IMR-90 (cell line): ENCODE results near the gene OXER1. TPM values are rescaled to one million over a fixed set of nuclear protein-coding genes. Genes with fewer than 3 reads are reported as not detected.

Experiments used
- ATAC-seq: fragments of 200-7000 bp; cut with Tn5 transposase; 2 replicates; pipeline ENCODE4 v1.9.1; 2020; ENCODE audit warnings: low read depth, mild to moderate bottlenecking, moderate library complexity
- BruUV-seq: library from RNA; stranded (reverse); fragments of 400-500 nt; replicated peaks from 2 replicates; lab custom pipeline; 2021; lab: Mats Ljungman, UMichigan
- CTCF ChIA-PET: fragments of 300-600 bp; formaldehyde crosslinking; extraction: SDS; loops from one replicate; lab custom pipeline; 2021; ENCODE audit warnings: antibody characterized with exemption; lab: Yijun Ruan, JAX
- POLR2A ChIA-PET: fragments of 300-600 bp; sonication (Branson Sonifier 250); formaldehyde crosslinking; loops from one replicate; lab custom pipeline; 2022; ENCODE audit warnings: antibody characterized with exemption; ENCODE audit not compliant: unreplicated experiment; lab: Charles Lee
- DNase-seq: peaks from one replicate; pipeline ENCODE4 v3.0.0; 2013
- H2AFZ ChIP-seq: replicated peaks from 2 replicates; pipeline ENCODE3; 2013; ENCODE audit warnings: low read length, mild to moderate bottlenecking; ENCODE audit not compliant: poor library complexity
- H2AK5ac ChIP-seq: 2 replicates; pipeline ENCODE4 v1.6.1; 2013; ENCODE audit warnings: low read depth, low read length, inconsistent platforms
- H2AK9ac ChIP-seq: replicated peaks from 2 replicates; pipeline ENCODE3; 2013; ENCODE audit warnings: mild to moderate bottlenecking, low read depth, low read length, moderate library complexity; ENCODE audit not compliant: poor library complexity
- H2BK120ac ChIP-seq: 2 replicates; pipeline ENCODE4 v1.6.1; 2013; ENCODE audit warnings: low read depth, low read length, inconsistent platforms
- H2BK15ac ChIP-seq: 3 replicates; pipeline ENCODE4 v1.6.1; 2013; ENCODE audit warnings: low read depth, low read length, inconsistent platforms
- H2BK20ac ChIP-seq: 2 replicates; pipeline ENCODE4 v1.6.1; 2013; ENCODE audit warnings: low read depth, mild to moderate bottlenecking, inconsistent platforms, low read length, moderate library complexity
- H2BK5ac ChIP-seq: 2 replicates; pipeline ENCODE4 v1.6.1; 2013; ENCODE audit warnings: mild to moderate bottlenecking, low read depth, low read length, inconsistent platforms; ENCODE audit not compliant: poor library complexity, severe bottlenecking
- H3K14ac ChIP-seq: replicated peaks from 2 replicates; pipeline ENCODE4 v1.6.1; 2013; ENCODE audit warnings: low read depth, low read length, inconsistent platforms
- H3K18ac ChIP-seq: 2 replicates; pipeline ENCODE4 v1.6.1; 2013; ENCODE audit warnings: low read depth, low read length, control low read depth
- H3K23ac ChIP-seq: 2 replicates; pipeline ENCODE4 v1.6.1; 2013; ENCODE audit warnings: low read depth, low read length, inconsistent platforms
- H3K27ac ChIP-seq: 2 replicates; pipeline ENCODE4 v1.5.1; 2013; ENCODE audit warnings: mild to moderate bottlenecking, control low read depth, low read length; ENCODE audit not compliant: insufficient read depth
- H3K27me3 ChIP-seq: 2 replicates; pipeline ENCODE4 v1.6.1; 2013; ENCODE audit warnings: low read length; ENCODE audit not compliant: control insufficient read depth, insufficient read depth
- H3K36me3 ChIP-seq: 2 replicates; pipeline ENCODE4 v1.6.1; 2013; ENCODE audit warnings: low read length, mixed read lengths; ENCODE audit not compliant: control insufficient read depth, insufficient read depth
- H3K4ac ChIP-seq: 2 replicates; pipeline ENCODE4 v1.6.1; 2013; ENCODE audit warnings: low read depth, low read length, inconsistent platforms
- H3K4me1 ChIP-seq: 2 replicates; pipeline ENCODE4 v1.6.1; 2013; ENCODE audit warnings: low read length, mixed read lengths; ENCODE audit not compliant: control insufficient read depth, insufficient read depth
- H3K4me2 ChIP-seq: 2 replicates; pipeline ENCODE4 v1.6.1; 2013; ENCODE audit warnings: low read depth, mild to moderate bottlenecking, control low read depth, low read length, moderate library complexity
- H3K4me3 ChIP-seq: 2 replicates; pipeline ENCODE4 v1.5.1; 2013; ENCODE audit warnings: low read depth, mild to moderate bottlenecking, control low read depth, low read length, moderate library complexity; ENCODE audit not compliant: insufficient read depth
- H3K56ac ChIP-seq: 2 replicates; pipeline ENCODE4 v1.6.1; 2013; ENCODE audit warnings: low read length, inconsistent platforms; ENCODE audit not compliant: insufficient read depth; ENCODE audit errors: extremely low read depth
- H3K79me1 ChIP-seq, 2 experiments: 2 replicates each; pipeline ENCODE4 v1.6.1; 2013; ENCODE audit warnings: low read length in 2 of 2, inconsistent platforms in 1 of 2, low read depth in 1 of 2
- H3K9ac ChIP-seq: 2 replicates; pipeline ENCODE4 v1.6.1; 2013; ENCODE audit warnings: low read depth, low read length, control low read depth
- H3K9me1 ChIP-seq: 2 replicates; pipeline ENCODE4 v1.6.1; 2013; ENCODE audit warnings: low read length, inconsistent platforms; ENCODE audit not compliant: insufficient read depth
- H3K9me3 ChIP-seq: 2 replicates; pipeline ENCODE4 v1.6.1; 2013; ENCODE audit warnings: low read length; ENCODE audit not compliant: control insufficient read depth, insufficient read depth
- H4K20me1 ChIP-seq: 2 replicates; pipeline ENCODE4 v1.6.1; 2013; ENCODE audit warnings: low read length, inconsistent platforms; ENCODE audit not compliant: insufficient read depth
- H4K5ac ChIP-seq: 2 replicates; pipeline ENCODE4 v1.6.1; 2013; ENCODE audit warnings: mild to moderate bottlenecking, low read depth, low read length, control low read depth
- H4K8ac ChIP-seq, 2 experiments: 2 replicates each; pipeline ENCODE4 v1.6.1; 2013; ENCODE audit warnings: low read depth in 2 of 2, low read length in 2 of 2, control low read depth in 1 of 2, inconsistent platforms in 1 of 2
- H4K91ac ChIP-seq: 2 replicates; pipeline ENCODE4 v1.6.1; 2013; ENCODE audit warnings: low read depth, low read length, inconsistent platforms; ENCODE audit not compliant: insufficient read depth
- WGBS, 2 experiments: methylation state at CpG; one replicate each; pipeline versions ENCODE4 v1.1.5 to v1.1.7; 2013; ENCODE audit warnings: missing lambda C conversion rate in 2 of 2; ENCODE audit not compliant: insufficient read length in 1 of 2; ENCODE audit errors: extremely low coverage in 2 of 2; 5-methylcytosine and 5-hydroxymethylcytosine counted together
- dilution Hi-C: fragments of 300-500 bp; cut with HindIII; formaldehyde crosslinking; loops from one replicate; pipeline ENCODE4 v1.14.3; 2018; ENCODE audit warnings: low sequenced_read_pairs; ENCODE audit not compliant: unreplicated experiment
- in situ Hi-C: fragments of 300-500 bp; cut with MboI; formaldehyde crosslinking; loops from 3 replicates; pipeline ENCODE4 v1.14.3; 2019; ENCODE audit warnings: low sequenced_read_pairs, inconsistent platforms, mixed read lengths
- intact Hi-C: fragments of 100-400 bp; cut with micrococcal nuclease; formaldehyde crosslinking; loops from 2 replicates; pipeline ENCODE4 v1.10.0; 2022
- polyA plus RNA-seq, 3 experiments: library from polyadenylated mRNA; depleted of rRNA; stranded (reverse); fragments of >200 nt; gene quantifications; 2 replicates each; pipeline ENCODE4 v1.2.3, GENCODE V29; 2012; ENCODE audit warnings: low replicate concordance in 1 of 3
- total RNA-seq: library from RNA; depleted of rRNA; stranded (reverse); fragments of >200 nt; gene quantifications from 2 replicates; pipeline ENCODE4 v1.2.3, GENCODE V29; 2012
- TF ChIP-seq, protein P1 (sequence below): fragments of 150-350 bp; IDR thresholded peaks from 2 replicates; pipeline ENCODE4 v1.6.1; 2016; ENCODE audit warnings: low read depth, mild to moderate bottlenecking, low read length, moderate library complexity, borderline replicate concordance
- TF ChIP-seq, protein P2 (sequence below): conservative IDR thresholded peaks from 2 replicates; pipeline ENCODE4 v1.5.1; 2012; ENCODE audit warnings: mild to moderate bottlenecking, low read depth, low read length, improper control_type of control experiment

OXER1 gene
- total and polyA plus RNA-seq, 2 of the 4 experiments (the other 2 are of a cell fraction): not detected

DNA sequence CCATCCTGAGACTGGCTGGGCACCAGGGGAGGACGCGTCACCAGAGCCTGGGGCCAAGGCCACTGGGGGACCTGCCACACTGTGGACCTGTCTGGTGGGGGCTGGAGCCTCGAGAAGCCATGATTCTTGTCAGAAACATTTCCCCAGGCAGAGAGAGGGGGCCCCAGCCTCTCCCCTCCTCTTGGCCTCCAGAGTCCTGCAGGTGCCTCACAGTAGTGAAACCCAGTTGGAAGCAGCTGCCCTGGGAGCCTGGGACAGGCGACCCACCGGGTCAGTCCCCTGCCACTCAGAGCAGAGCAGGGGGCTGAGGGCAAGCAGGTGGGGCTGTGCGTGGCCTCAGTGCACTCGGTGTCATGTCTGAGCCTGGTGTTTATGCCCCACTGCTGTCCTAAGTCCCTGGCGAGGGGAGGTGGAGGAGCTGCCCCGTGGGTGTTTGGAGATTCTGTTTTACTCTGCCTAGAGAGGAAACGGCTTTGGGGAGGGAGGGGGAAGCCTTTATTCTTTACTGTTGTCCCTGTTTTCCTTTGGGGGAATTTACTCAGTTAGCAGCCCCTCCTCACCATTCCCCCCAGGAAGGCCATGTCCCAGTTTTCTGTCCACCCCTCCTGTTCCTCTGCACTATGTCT is 7.7 kb downstream of the OXER1 start:
- Histone ChIP-seq H3K23ac (no peak overlapping the region), H3K4ac (no peak overlapping the region), H3K18ac (no peak overlapping the region), H4K91ac (no peak overlapping the region), H4K5ac (no peak overlapping the region), H3K27me3 (no peaks in the 10 kb centered on the region; the same call in 1 of the 2 replicates), H2BK5ac (no peak overlapping the region), H2BK20ac (no peak overlapping the region), H2AK9ac (no peak overlapping the region), H3K9ac (no peak overlapping the region), H2AFZ (no peak overlapping the region), H3K56ac (no peak overlapping the region), H3K9me3 (no peaks in the 10 kb centered on the region), H3K27ac (no peak overlapping the region), H3K79me1 (no peaks in the 10 kb centered on the region), H3K36me3 (peaks cover 3% of the 10 kb centered on the region; the same call in 1 of the 2 replicates), H2BK120ac (no peak overlapping the region), H3K9me1 (peaks cover 6% of the 10 kb centered on the region; the same call in 1 of the 2 replicates), H4K20me1 (no peaks in the 10 kb centered on the region), H2AK5ac (no peak overlapping the region), H3K14ac (no peak overlapping the region), H3K4me2 (no peak overlapping the region), H3K4me1 (no peaks in the 10 kb centered on the region), H4K8ac (no peak overlapping the region), H2BK15ac (no peak overlapping the region), H3K4me3 (no peak overlapping the region)
- dilution Hi-C loops: no loop called here
- in situ Hi-C loops: no loop called here
- ChIA-PET CTCF (interaction anchor here (1.2 kb wide), 1 partner anchor 14 kb away, joined by 3 read pairs; no protein-coding TSS in a partner anchor), POLR2A (no interaction called here)
- DNase-seq: no peak
- intact Hi-C loops: no loop called here
- TF ChIP-seq, protein P1, sequence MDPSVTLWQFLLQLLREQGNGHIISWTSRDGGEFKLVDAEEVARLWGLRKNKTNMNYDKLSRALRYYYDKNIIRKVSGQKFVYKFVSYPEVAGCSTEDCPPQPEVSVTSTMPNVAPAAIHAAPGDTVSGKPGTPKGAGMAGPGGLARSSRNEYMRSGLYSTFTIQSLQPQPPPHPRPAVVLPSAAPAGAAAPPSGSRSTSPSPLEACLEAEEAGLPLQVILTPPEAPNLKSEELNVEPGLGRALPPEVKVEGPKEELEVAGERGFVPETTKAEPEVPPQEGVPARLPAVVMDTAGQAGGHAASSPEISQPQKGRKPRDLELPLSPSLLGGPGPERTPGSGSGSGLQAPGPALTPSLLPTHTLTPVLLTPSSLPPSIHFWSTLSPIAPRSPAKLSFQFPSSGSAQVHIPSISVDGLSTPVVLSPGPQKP: no peak
- TF ChIP-seq, protein P2, sequence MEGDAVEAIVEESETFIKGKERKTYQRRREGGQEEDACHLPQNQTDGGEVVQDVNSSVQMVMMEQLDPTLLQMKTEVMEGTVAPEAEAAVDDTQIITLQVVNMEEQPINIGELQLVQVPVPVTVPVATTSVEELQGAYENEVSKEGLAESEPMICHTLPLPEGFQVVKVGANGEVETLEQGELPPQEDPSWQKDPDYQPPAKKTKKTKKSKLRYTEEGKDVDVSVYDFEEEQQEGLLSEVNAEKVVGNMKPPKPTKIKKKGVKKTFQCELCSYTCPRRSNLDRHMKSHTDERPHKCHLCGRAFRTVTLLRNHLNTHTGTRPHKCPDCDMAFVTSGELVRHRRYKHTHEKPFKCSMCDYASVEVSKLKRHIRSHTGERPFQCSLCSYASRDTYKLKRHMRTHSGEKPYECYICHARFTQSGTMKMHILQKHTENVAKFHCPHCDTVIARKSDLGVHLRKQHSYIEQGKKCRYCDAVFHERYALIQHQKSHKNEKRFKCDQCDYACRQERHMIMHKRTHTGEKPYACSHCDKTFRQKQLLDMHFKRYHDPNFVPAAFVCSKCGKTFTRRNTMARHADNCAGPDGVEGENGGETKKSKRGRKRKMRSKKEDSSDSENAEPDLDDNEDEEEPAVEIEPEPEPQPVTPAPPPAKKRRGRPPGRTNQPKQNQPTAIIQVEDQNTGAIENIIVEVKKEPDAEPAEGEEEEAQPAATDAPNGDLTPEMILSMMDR: no peak
- no TSS peak for BruUV-seq
- WGBS, 2 experiments: 67% methylated on average over 3 of the region's 10 CpGs; no CpG with 5 or more reads in 1 of the 2 experiments
- no peak for ATAC-seq
